Measurements from ENCODE around the gene ADNP. TPM values are rescaled to one million over a fixed set of nuclear protein-coding genes. Genes with fewer than 3 reads are reported as not detected.

Gene ADNP
- total RNA-seq (2016; rRNA removed; fragmentation: Illumina TruSeq; extraction: Trizol) (21.5 and 60.7 TPM in 2 replicates), polyA plus RNA-seq (2011; rRNA removed) (21.0 and 22.3 TPM in 2 replicates), polyA minus RNA-seq (2011; rRNA and poly(A)+ RNA removed; ENCODE audit: low replicate concordance) (22.3 and 32.8 TPM in 2 replicates), Bru-seq, nascent RNA (percentile 97 among the genes with signal in this experiment), BruChase-seq, experiment 1, labeled RNA remaining after a 6-hour chase (percentile 95 among the genes with signal in this experiment), BruChase-seq, experiment 2, labeled RNA remaining after a 2-hour chase (percentile 97 among the genes with signal in this experiment)
- 3.6 and 4.4 TPM in 2 replicates for total RNA-seq (2016; cell fraction: cytosol; rRNA removed; fragmentation: Illumina TruSeq; extraction: Trizol; ENCODE audit: low read depth)
- 17.8 and 59.9 TPM in 2 replicates for total RNA-seq (2016; cell fraction: insoluble cytoplasmic fraction; rRNA removed; fragmentation: Illumina TruSeq; extraction: Trizol)
- total RNA-seq (2016; cell fraction: membrane; rRNA removed; fragmentation: Illumina TruSeq; extraction: Trizol), result 20.1 and 20.5 TPM in 2 replicates
- 51.3 and 55.1 TPM in 2 replicates for total RNA-seq (2016; cell fraction: nucleus; rRNA removed; fragmentation: Illumina TruSeq; extraction: Trizol)
- polyA plus RNA-seq (2011; cell fraction: cytosol; rRNA removed), result 11.3 and 19.3 TPM in 2 replicates
- 30.4 and 32.5 TPM in 2 replicates for polyA plus RNA-seq (2011; cell fraction: nucleus; rRNA removed)
- polyA plus RNA-seq (2012), result 45.9 and 50.4 TPM in 2 replicates
- 2.9 and 3.3 TPM in 2 replicates for polyA plus RNA-seq (2016; cell fraction: cytosol; fragmentation: Illumina TruSeq; extraction: Trizol; ENCODE audit: low read depth)
- polyA plus RNA-seq (2016; cell fraction: insoluble cytoplasmic fraction; fragmentation: Illumina TruSeq; extraction: Trizol; ENCODE audit: low read depth), result 57.9 and 63.1 TPM in 2 replicates
- 8.8 and 9.4 TPM in 2 replicates for polyA plus RNA-seq (2016; cell fraction: membrane; fragmentation: Illumina TruSeq; extraction: Trizol; ENCODE audit: low read depth)
- polyA plus RNA-seq (2016; cell fraction: nucleus; fragmentation: Illumina TruSeq; extraction: Trizol; ENCODE audit: insufficient read depth, low read depth), result 78.5 and 79.2 TPM in 2 replicates
- 29.7 and 42.9 TPM in 2 replicates for polyA minus RNA-seq (2011; cell fraction: cytosol; rRNA and poly(A)+ RNA removed)
- polyA minus RNA-seq (2011; cell fraction: nucleus; rRNA and poly(A)+ RNA removed), result 74.0 and 91.4 TPM in 2 replicates
- long read RNA-seq, experiment 1, partial matches to known transcripts, result 0 of 30 reads
- long read RNA-seq, experiment 1, other reads (novel, unspliced or antisense), result 30 of 30 reads
- long read RNA-seq, experiment 2, full-length matches to known transcripts, result 17 of 65 reads
- long read RNA-seq, experiment 2, partial matches to known transcripts, result 6 of 65 reads
- long read RNA-seq, experiment 2, other reads (novel, unspliced or antisense), result 42 of 65 reads

GRCh38 chr20:50931306-50932015, at the start of gene ADNP:
TSS of gene ADNP (minus strand) at chr20:50931437. CDS start at chr20:50903996, 27,441 bp downstream.
- ChIA-PET POLR2A (interaction anchor here (0.6 to 4.3 kb wide), 14 partner anchors 9 to 142 kb away, joined by 3 to 87 read pairs (median 6); partner anchors contain the start of genes BCAS4, DPM1 and MOCS3), CTCF (ENCODE audit: low intra/inter-chr PET ratio, low total read pairs) (interaction anchor here (1.2 to 4.7 kb wide), 2 partner anchors 113 to 137 kb away, joined by 3 to 62 read pairs; partner anchors contain the start of gene BCAS4)
- Histone ChIP-seq H3K9ac (ENCODE audit: insufficient read depth, low read depth, low read length) (peak within 1 kb of the TSS; percentile 89), H3K36me3 (replicated peaks in 1 of 2; ENCODE audit: control insufficient read depth in 1 of 2, insufficient read depth in 2 of 2, low read length in 2 of 2) (peaks cover 13 to 48% of the 10 kb centered on the region in 2 experiments), H3K27me3 (ENCODE audit: control insufficient read depth in 1 of 2, insufficient read depth in 2 of 2, low read length in 2 of 2) (no peaks in the 10 kb centered on the region), H3K79me2 (ENCODE audit: insufficient read depth, low read length) (peaks cover 39% of the 10 kb centered on the region), H3K4me3 (replicated peaks in 1 of 3; ENCODE audit: insufficient read depth in 1 of 3, low read depth in 2 of 3, low read length in 3 of 3) (peak within 1 kb of the TSS; percentile 82 to 97 (median 96)), H2AFZ (ENCODE audit: low read length) (no peak within 1 kb of the TSS), H3K4me1 (ENCODE audit: insufficient read depth, low read length) (peaks cover 29% of the 10 kb centered on the region), H3K27ac (ENCODE audit: extremely low read length, insufficient read depth, low read length) (peak within 1 kb of the TSS; percentile 78), H4K20me1 (ENCODE audit: insufficient read depth, low read length) (peaks cover 28% of the 10 kb centered on the region), H3K9me3 (ENCODE audit: low read length) (no peaks in the 10 kb centered on the region), H3K4me2 (ENCODE audit: low read depth, low read length) (peak within 1 kb of the TSS; percentile 48)
- in situ Hi-C loops (cut with HindIII; ENCODE audit: extremely low pct_ligation_motif_present, low pct_unique_long_range_greater_than_20kb) (loop anchor here (10.0 kb wide), 1 partner anchor 137 kb away; the partner anchor contains the start of gene BCAS4), intact Hi-C loops (cut with micrococcal nuclease; ENCODE audit: unreplicated experiment) (no loop called here)
- DNase-seq (ENCODE audit: low spot score) (peak; percentile 88), FAIRE-seq (no peak), ATAC-seq (peak; percentile 66)
- 65% methylated on average over 53 of the region's 58 CpGs for WGBS (ENCODE audit: low lambda C conversion rate)
- BruUV-seq (replicated peaks), result no TSS peak
- TF ChIP-seq ZHX1 (CRISPR knock-in tag; IDR thresholded peaks at IDR 0.05; ENCODE audit: low read depth) (peak; percentile 98), ZNF646 (CRISPR knock-in tag; IDR thresholded peaks at IDR 0.05) (no peak), ZNF614 (CRISPR knock-in tag; IDR thresholded peaks at IDR 0.05; ENCODE audit: borderline replicate concordance) (no peak), ZNF816 (CRISPR knock-in tag; IDR thresholded peaks at IDR 0.05; ENCODE audit: borderline replicate concordance) (no peak), SMAD9 (CRISPR knock-in tag; IDR thresholded peaks at IDR 0.05) (no peak), ZNF883 (CRISPR knock-in tag; IDR thresholded peaks at IDR 0.05; ENCODE audit: not compliant biosample characterization) (no peak), ERF (CRISPR knock-in tag; IDR thresholded peaks at IDR 0.05) (peak; percentile 36; the same call in 1 of the 2 replicates)

Data from HepG2 (cell line).